ENCODE results near the gene CARS2. TPM values are rescaled to one million over a fixed set of nuclear protein-coding genes. Genes with fewer than 3 reads are reported as not detected.
A peak's percentile ranks its signal among the peaks of the same experiment; 100 is the strongest.

Gene CARS2
- total and polyA plus RNA-seq, 2 donors (not counting 3 experiments of a cell fraction or from before 2014, with no cell fraction given), result 42.0 to 51.2 TPM

GRCh38 chr13:110638814-110639806 is 66.8 kb downstream of the CARS2 start:
- H3K4me2 ChIP-seq (ENCODE audit: insufficient read depth, low read length), result no peak overlapping the region
- H4K20me1 ChIP-seq (replicated peaks; ENCODE audit: control insufficient read depth, extremely low read depth, insufficient read depth, low read length), result no peaks in the 10 kb centered on the region
- H2AFZ ChIP-seq (ENCODE audit: low read depth, low read length), result no peak overlapping the region
- dilution Hi-C loops (cut with MboI; ENCODE audit: extremely low pct_ligation_motif_present, low sequenced_read_pairs) (no loop called here), intact Hi-C loops (cut with micrococcal nuclease) (no loop called here)
- no peak overlapping the region for H3K9ac ChIP-seq (replicated peaks; ENCODE audit: extremely low read depth, insufficient read depth, low read length)
- H3K27ac ChIP-seq (ENCODE audit: insufficient read depth, low read depth, low read length), result no peak overlapping the region
- TF ChIP-seq GATA2 (IDR thresholded peaks at IDR 0.05; ENCODE audit: insufficient read depth, insufficient read length, low read depth, low read length) (no peak), MYC (IDR thresholded peaks at IDR 0.05; ENCODE audit: low read depth, low read length) (no peak), CTCF (IDR thresholded peaks at IDR 0.05; ENCODE audit: extremely low read depth in 1 of 2, insufficient read depth in 1 of 2, low read depth in 1 of 2, low read length in 2 of 2) (no peak), JUN (IDR thresholded peaks at IDR 0.05; ENCODE audit: borderline replicate concordance, insufficient read depth, insufficient read length, low read depth) (no peak), EZH2 (IDR thresholded peaks at IDR 0.05; ENCODE audit: borderline replicate concordance, low read depth, low read length, severe bottlenecking) (no peak), MAX (IDR thresholded peaks at IDR 0.05; ENCODE audit: insufficient read depth, insufficient read length) (no peak), POLR2A (IDR thresholded peaks at IDR 0.05; ENCODE audit: low read depth, low read length) (no peak), POLR2AphosphoS5 (IDR thresholded peaks at IDR 0.05; ENCODE audit: insufficient read depth, low read depth, low read length) (no peak), FOS (IDR thresholded peaks at IDR 0.05; ENCODE audit: borderline replicate concordance, insufficient read depth, low read length) (no peak)
- FAIRE-seq, result no peak
- TSS peak; percentile 11 for BruUV-seq (replicated peaks)
- H3K4me3 ChIP-seq (replicated peaks in 1 of 3; ENCODE audit: insufficient read depth in 1 of 3, low read depth in 1 of 3, low read length in 3 of 3), result no peak overlapping the region
- peaks cover 13 to 49% of the 10 kb centered on the region in 2 experiments for H3K36me3 ChIP-seq (ENCODE audit: control insufficient read depth in 2 of 2, extremely low read depth in 1 of 2, insufficient read depth in 2 of 2, low read length in 2 of 2)
- H3K27me3 ChIP-seq (ENCODE audit: control insufficient read depth in 2 of 2, insufficient read depth in 2 of 2, low read length in 2 of 2), result no peaks in the 10 kb centered on the region
- CTCF ChIA-PET, result interaction anchor here (0.7 to 1.0 kb wide), 2 partner anchors 12 to 45 kb away, joined by 3 to 4 read pairs; no protein-coding TSS in a partner anchor
- no peaks in the 10 kb centered on the region for H3K79me2 ChIP-seq (ENCODE audit: control insufficient read depth, insufficient read depth, low read length)
- H3K4me1 ChIP-seq (ENCODE audit: control insufficient read depth, extremely low read depth, insufficient read depth, low read length), result no peaks in the 10 kb centered on the region
- no peak for DNase-seq (ENCODE audit: low read depth, low spot score)
- no peaks in the 10 kb centered on the region for H3K9me3 ChIP-seq (replicated peaks; ENCODE audit: control insufficient read depth, insufficient read depth, low read length)
- no peaks in the 10 kb centered on the region for H3K9me1 ChIP-seq (replicated peaks; ENCODE audit: control insufficient read depth, extremely low read depth, insufficient read depth, low read length)
- POLR2A ChIA-PET, result no interaction called here
